Activated T-cell treated with anti-CD3 and anti-CD28 coated beads, Interleukin-2, amount 50 U/mL, for 48 hours (primary cell): ENCODE measurements around the gene SDF4.
"Not testable (repeated sequence)": the region's sequence is repeated elsewhere in the genome, so short reads cannot be mapped to it uniquely, and the experiment has no call there.

Experiments
- DNase-seq, 2 experiments: peaks; one replicate each; pipeline ENCODE4 v3.0.0-alpha.2; 2020

The SDF4 gene

DNA sequence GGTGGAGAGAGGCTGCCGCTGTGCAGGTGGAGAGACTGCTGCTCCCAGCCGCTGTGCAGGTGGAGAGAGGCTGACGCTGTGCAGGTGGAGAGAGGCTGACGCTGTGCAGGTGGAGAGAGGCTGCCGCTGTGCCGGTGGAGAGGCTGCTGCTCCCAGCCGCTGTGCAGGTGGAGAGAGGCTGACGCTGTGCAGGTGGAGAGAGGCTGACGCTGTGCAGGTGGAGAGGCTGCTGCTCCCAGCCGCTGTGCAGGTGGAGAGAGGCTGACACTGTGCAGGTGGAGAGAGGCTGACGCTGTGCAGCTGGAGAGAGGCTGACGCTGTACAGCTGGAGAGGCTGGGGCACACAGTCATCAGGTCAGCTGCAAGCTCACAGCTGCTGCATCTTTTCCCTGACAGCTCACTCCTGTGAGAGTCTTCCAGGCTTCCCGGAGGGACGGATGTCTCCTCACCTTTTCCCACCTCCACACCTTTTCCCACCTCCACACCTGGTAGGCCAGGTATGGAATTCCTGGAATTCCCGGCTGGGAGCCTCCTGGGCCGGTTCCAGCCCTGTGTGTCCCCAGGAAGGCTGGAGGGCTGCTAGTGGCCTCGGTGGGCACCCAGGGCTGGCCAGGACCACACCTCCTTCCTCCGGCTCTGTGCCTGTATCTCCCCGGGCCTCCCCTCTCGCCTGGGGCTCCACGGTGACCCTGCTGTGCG is 55.6 kb downstream of the SDF4 start:
- not testable (repeated sequence) for DNase-seq

DNA sequence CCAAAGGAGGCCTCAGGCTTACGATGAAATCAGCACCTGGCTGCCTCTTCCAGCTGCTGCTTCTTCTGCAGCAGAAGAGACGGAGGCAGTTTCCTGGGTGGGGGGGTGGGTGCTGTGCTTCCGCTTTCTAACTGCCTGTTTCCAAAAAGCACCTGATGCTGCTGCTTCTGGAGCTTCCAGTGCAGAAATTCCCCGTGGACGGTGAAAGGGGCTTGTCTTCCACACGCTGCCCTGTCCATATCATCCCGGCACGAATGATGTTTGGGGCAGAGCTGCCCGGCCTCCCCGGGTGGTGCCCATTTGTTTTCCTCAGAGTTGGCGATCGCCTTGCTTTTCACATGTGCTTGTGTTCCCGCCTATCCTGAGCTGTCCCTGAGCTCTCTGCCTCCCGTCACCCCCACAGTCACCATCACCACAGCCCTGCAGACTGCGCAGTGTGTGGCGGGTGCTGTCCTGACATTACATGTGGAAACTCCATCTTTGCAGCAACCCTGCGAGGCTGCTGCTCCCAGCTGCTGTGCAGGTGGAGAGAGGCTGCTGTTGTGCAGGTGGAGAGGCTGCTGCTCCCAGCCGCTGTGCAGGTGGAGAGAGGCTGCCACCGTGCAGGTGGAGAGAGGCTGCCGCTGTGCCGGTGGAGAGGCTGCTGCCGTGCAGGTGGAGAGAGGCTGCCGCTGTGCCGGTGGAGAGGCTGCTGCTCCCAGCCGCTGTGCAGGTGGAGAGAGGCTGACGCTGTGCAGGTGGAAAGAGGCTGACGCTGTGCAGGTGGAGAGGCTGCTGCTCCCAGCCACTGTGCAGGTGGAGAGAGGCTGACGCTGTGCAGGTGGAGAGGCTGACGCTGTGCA is 56.4 kb downstream of the SDF4 start:
- DNase-seq, result no peak

DNA sequence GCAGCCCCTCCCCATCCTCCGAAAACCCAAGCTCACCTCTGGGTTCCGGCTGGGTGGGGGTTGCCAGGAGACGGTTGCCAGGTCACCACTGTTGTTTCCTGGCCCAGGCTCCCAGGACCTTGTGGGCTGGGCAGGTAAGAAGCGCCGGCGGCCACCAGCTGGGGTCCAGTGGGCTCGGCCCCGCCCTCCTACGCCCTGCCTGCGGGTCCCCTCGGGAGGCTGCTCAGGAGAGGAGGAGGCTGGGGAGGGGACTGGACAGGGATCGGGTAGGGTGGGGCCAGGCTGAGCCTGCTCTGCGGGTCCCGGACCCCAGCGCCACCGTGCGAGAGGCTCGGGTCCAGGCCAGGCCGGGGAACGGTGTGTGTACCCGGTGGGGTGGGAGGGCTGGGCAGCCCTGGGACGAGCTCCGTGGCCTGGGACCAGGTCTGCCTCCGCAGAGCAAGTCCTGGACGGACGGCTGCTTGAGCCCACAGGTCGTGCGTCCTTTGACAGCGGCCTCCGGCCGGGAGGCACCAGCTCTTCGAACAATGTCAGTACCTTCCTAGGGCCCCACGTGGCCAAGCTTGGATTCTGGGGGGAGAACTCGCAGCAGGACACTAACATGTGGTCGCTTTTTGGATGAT is 57.9 kb downstream of the SDF4 start, which contains the start of gene TTLL10:
TTLL10 (plus strand) TSS at position 88 of the 623 bp plus-strand sequence. CDS start 5,336 bp downstream, outside the sequence.
- DNase-seq, result no peak

DNA sequence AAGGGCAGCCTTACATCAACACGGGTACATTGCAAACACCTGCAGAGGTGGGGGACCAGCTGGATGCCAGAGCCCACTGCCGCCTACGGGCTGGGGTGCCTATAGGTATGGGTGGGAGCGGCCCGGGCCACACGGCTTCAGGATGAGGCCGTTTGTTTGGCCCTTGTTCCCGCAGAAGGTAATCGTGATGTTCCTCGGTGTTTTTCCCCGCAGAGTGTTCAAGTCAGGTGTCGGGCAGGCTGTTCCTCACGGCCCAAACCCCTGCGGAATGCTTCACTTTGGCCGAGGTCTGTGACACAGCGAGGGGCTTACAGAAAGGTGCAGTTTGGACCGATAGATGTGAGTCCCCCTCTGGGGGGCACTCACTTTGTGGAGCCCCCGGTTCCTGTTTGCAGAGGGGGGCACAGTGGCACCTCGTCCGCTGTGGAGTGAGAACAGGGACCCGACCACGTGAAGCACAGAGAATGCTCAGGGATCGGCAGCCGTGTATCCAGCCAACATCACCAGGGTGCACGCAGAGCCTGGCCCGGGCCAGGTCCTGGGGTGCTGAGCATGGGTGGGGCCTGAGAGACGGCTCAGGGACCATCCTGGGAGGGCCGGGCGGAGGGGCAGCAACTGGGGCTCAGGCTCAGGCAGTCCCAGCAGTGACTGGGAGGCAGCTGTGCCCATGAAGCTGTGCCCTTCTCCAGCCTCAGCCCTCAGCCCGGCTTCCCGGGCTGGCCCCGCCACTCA is 58.6 kb downstream of the SDF4 start:
- DNase-seq, result no peak

DNA sequence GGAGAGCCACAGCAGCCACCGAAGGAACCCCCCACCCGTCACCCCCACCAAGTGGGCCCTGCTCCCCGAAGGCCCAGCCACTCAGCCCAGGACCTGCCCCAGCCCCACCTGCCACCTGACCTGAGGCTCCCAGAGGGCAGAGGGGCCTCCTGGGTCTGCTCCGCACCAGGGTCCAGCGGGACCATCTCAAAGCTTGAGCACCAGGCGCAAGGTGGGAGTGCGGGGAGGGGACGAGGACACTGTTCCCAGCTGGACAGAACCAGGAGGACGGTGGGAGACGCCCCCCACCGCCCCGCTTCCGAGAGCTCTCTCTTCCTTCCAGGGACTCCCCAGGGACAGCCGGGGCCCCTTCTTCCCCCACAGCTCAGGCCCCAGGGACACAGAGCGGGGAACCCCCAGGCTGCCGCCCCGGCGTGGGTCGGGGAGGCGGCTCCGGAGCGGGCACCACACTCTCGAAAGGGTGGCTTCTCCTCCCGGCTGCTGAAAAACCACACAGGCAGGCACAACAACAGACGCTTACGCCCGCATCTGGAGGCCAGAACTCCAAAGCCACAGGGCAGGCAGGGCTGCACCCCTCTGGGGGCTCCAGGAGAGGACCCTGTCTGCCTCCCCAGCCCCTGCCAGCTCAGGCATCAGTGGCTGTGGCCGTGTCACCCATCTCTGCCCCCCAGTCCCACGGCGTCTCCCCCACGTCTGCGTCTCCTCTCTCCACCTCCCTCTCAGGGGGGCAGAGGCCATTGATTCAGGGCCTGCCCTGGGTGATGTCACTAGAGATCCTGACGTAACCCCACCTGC is 60.1 kb downstream of the SDF4 start:
- peak; percentile 40 to 53 for DNase-seq

DNA sequence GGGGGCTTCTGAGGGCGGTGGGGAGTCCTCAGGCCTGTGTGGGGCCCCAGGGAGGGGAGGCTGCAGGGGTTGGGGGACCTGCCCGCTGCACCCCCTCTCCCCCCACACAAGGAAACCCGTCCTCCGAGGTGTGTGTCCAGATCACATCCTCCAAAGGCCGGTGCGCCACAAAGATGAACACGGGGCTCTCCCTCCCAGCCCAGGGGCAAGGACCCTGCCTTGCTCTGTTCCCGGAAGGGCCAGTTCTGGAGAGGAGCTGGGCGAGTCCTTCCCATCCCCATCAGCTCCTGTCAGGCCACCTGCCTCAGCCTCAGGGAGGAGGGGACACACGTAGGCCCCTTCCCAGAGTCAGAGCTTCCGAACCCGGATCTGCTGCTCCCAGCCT is 60.6 kb downstream of the SDF4 start:
- DNase-seq, result no peak

DNA sequence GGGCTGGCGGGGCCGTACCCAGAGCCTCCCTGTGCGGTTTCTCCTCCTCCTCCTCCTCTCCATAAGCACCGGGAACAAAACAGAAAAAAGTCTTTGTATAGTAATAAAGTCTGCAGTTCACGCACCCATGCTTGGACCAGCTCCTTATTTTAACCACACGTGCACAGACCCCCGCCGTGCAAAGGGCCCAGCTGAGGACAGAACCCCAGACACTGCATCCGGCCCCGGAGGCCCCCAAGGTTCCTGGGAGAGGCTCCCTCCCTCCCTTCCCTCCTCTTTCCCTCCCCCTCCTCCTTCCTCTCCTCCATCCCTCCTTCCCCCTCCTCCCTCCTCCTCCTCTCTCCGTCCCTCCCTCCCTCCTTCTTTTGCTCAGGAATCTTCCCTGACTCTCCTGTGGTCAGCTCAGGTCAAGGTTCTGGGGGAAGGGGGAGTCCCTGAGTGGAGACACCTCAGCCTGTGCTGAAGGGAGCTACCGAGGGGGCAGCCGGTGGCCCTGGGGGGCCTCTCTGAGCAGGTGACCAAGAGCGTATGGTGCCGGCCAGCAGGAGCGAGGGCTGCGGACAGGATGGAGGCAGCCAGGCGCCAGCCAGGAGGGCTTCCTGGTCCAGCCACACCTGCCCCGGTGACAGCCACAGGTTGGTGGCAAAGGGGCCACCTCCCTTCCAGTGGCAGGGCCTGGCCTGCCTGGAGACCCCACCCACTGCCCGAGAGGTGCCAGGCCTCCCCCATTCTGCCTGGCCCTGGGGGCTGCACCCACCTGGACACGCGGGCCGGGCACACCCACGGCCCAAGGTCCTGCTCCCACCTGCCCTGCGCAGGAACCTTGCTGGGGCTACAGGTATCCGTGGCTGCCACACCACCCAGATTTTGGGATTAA is 61.3 kb downstream of the SDF4 start:
- no peak for DNase-seq

DNA sequence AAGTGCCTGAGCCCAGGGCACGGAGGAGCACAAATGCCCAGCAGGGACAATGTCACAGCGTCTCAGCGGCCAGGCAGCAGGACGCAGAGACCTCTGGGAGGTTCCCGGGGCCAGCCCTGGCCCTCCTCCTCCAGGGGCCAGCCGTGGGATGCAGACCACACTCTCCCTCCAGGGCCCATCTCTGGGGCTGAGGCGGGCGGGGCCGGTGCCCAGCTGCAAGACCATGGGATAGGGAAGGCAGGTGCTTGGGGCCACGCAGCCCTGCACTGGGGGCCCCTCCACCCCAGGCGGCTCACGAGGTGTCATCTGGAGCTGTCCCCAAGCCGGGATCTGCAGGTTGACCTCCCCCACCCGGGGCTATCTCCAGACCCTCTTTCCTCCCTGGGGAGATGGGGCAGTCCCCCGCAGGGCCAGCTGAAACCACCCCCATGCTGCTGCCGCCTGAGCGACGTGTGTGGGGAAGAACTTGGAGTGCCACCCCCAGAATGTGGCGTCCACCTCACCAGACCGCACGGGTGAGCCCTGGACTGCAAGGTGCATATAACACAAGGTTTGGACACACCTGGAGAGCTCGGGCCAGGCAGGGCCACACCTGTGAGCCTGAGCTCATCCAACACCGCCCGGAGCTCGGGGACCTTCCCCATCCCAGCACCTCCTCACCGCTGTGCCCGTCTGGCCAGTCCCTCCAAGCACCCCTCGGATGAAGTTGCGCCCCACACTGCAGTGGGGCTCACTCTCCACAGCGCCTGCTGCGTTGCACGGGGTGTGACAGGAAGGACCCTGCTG is 62.2 kb downstream of the SDF4 start:
- DNase-seq, result no peak

DNA sequence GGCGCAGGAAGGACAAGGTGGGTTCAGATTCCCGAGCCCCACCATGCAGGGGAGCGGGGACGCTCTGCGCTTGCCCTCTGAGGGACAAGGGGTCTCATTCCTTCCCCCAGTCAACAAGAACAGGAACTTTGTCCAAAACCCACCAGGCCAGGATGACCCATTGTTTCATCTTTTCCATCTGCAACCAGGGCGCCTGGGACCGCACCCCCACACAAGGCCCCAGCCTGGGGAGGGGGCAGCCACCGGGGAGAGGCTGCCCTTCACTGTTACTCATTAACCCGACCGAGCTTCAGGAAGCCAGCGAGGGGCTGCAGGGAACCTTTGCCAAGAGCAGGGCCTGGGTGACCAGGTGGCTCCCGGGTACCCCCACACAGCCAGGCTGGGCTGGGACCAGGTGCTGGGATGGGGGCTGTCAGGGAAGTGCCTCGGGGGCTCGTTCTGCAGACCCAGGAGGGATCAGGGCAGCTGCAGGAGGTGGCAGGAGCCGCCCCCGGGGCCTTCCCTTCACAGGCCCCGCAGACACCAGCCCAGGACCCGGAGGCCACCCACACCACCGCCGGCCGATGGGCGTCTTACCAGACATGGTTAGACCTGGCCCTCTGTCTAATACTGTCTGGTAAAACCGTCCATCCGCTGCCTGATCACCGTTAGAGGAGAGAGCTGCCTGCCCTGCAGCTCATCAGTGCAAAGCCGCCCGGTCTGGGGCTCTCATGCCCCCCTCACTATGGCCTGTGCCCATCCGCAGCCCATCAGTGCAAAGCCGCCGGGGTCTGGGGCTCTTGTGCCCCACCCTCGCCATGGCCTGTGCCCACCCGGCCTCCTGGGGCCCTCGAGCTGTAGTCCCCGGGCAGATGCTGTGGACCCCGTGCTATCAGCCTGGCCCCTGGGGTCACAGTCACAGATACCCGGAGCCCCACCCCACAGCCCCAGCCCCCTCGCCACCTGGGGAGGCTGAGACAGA is 63.1 kb downstream of the SDF4 start:
- DNase-seq, result no peak

DNA sequence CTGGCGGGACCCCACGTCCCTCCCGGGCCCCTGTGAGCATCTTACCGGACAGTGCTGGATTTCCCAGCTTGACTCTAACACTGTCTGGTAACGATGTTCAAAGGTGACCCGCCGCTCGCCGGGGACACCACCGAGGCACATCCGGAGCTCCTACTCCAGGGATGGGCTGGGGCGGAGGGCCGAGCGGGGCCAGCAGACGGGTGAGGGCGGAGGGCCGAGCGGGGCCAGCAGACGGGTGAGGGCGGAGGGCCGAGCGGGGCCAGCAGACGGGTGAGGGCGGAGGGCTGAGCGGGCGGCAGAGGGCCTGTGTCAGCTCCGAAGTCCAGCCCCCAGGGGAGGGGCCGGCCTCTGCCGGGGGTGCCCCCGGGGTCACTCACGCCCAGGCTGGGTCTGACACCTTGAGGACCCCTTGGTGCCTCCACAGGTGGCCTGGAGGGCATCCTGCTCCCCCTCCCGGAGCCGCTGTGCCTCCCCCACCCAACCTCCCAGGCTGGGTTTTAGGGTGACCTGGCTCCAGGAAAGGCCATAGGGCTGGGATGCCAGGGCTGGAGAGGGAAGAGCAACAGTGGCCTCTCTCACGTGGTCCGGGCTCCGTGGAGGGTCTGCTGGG is 63.9 kb downstream of the SDF4 start:
- no peak for DNase-seq

DNA sequence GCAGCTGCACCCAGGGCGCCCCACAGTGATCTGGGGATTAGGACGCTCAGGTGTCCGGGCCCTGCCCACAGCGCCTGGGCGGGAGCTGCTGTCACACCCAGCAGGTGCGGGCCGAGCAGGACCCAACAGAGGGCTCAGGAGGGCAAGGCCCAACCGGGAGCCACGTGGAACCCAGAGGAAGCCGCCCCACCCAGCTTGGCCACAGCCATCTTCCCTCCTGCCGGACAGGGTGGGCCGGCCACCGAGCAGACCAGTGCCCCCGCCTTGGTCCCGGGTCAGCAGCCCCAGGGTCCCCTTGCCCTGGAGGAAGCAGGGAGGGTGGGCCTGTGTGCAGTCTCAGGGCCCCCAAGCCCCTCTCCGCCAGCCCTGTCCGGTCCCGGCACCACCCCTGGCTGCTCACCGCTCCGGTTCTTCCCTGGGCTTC is 64.4 kb downstream of the SDF4 start:
- no peak for DNase-seq
